Right lobe of liver (tissue), 6 donors: ENCODE measurements around the gene TCF12. TPM values are rescaled to one million over a fixed set of nuclear protein-coding genes. Genes with fewer than 3 reads are reported as not detected.

Source experiments
- ATAC-seq, 4 donors: fragments of 200-7000 bp; cut with Tn5 transposase; one replicate each; pipeline ENCODE4 v1.9.1; 2020; ENCODE audit warnings: mild to moderate bottlenecking in 4 of 4, moderate library complexity in 4 of 4
- DNase-seq, 3 donors: peaks; one replicate each; pipeline ENCODE4 v3.0.0-alpha.2; 2020
- H3K27ac ChIP-seq, 3 donors: fragments of 200-600 bp; one replicate each; pipeline ENCODE4 v1.8.0; 2022
- H3K27me3 ChIP-seq, 2 donors: fragments of 200-600 bp; one replicate each; pipeline ENCODE4 v1.8.0; 2022
- H3K36me3 ChIP-seq, 4 donors: fragments of 200-600 bp; sonication (generic) in 1 of 4; one replicate each; pipeline versions ENCODE4 v1.5.1 to v1.8.0; 2017 to 2022; ENCODE audit warnings: control low read depth in 1 of 4
- H3K4me1 ChIP-seq, 4 donors: fragments of 200-600 bp; sonication (generic) in 1 of 4; one replicate each; pipeline versions ENCODE4 v1.5.1 to v1.8.0; 2017 to 2022; ENCODE audit warnings: control low read depth in 1 of 4
- H3K4me3 ChIP-seq, 3 donors: fragments of 200-600 bp; one replicate each; pipeline ENCODE4 v1.8.0; 2022
- H3K9me3 ChIP-seq, 4 donors: fragments of 200-600 bp; sonication (generic) in 1 of 4; one replicate each; pipeline versions ENCODE4 v1.5.1 to v1.8.0; 2017 to 2022; ENCODE audit warnings: control low read depth in 1 of 4
- POLR2A ChIP-seq: fragments of 450-650 bp; IDR thresholded peaks from one replicate; pipeline ENCODE4 v1.6.1; 2017; ENCODE audit warnings: antibody characterized with exemption, mild to moderate bottlenecking
- WGBS: methylation state at CpG from one replicate; pipeline ENCODE4 v1.1.6; 2018; ENCODE audit warnings: low coverage, low lambda C conversion rate; ENCODE audit not compliant: insufficient coverage; ENCODE audit errors: missing lambda C conversion rate; 5-methylcytosine and 5-hydroxymethylcytosine counted together
- intact Hi-C, 2 donors: fragments of 100-400 bp; cut with DNase I; formaldehyde crosslinking; loops; one replicate each; pipeline versions ENCODE4 v1.11.2 to v1.14.1; 2022
- total RNA-seq, 6 experiments: library from RNA; depleted of rRNA in 2 of 6; stranded (reverse); fragments of >200 nt in 2 of 6; fragmentation: NEBNext Ultra II Directional in 3 of 6; extraction: Animal tissue kit (Norgen Biotek cat#: 25700) in 3 of 6; gene quantifications; one replicate each; pipeline versions ENCODE4 v1.1.0 to v1.2.4, GENCODE V29; 2016 to 2023
- TF ChIP-seq, protein P1 (sequence below), 4 donors: fragments of 200-600 bp in 3 of 4; fragments of 450-650 bp in 1 of 4; IDR thresholded peaks; one replicate each; pipeline versions ENCODE4 v1.5.1 to v1.8.0; 2016 to 2022; ENCODE audit warnings: antibody characterized with exemption in 4 of 4, mild to moderate bottlenecking in 2 of 4
- donor health status: DM: no; HTN: yes; CAD: no.
- donor health status: DM: no; HTN: no; CAD: no.
- donor health status: DM: no; HTN: no; CAD: no.
- donor health status: DM: no; HTN: yes; CAD: no.
- donor health status: DM: no; HTN: yes; CAD: no.

TCF12 gene
- total RNA-seq, 6 experiments from 2014 or later = 28.9 to 41.9 (median 35.3) TPM

DNA sequence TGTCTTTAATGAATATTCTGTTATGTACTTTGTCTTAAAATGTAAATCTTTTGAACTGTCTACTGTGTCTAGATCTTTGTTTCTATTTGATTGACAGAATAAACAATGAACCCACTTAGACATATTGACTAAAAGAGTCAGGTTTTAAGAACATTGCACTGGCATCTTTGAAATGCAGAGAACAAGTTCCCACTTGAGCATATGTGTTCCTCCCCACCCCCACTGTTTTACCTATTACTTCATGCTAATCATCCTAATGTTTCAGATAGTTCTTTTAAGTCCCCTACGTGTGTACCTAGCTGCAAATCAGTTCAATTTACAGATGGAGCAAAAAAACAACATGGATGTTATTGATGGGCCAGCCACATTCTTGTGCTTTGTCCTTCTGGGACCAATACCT is 11.7 kb upstream of the TCF12 start:
- H3K27me3 ChIP-seq = no peaks in the 10 kb centered on the region
- no peaks in the 10 kb centered on the region for H3K36me3 ChIP-seq
- WGBS = 100% methylated on average over 1 of the region's 1 CpG
- no peak for DNase-seq
- ATAC-seq = no peak
- H3K9me3 ChIP-seq = no peaks in the 10 kb centered on the region
- TF ChIP-seq POLR2A = no peak
- TF ChIP-seq, protein P1, sequence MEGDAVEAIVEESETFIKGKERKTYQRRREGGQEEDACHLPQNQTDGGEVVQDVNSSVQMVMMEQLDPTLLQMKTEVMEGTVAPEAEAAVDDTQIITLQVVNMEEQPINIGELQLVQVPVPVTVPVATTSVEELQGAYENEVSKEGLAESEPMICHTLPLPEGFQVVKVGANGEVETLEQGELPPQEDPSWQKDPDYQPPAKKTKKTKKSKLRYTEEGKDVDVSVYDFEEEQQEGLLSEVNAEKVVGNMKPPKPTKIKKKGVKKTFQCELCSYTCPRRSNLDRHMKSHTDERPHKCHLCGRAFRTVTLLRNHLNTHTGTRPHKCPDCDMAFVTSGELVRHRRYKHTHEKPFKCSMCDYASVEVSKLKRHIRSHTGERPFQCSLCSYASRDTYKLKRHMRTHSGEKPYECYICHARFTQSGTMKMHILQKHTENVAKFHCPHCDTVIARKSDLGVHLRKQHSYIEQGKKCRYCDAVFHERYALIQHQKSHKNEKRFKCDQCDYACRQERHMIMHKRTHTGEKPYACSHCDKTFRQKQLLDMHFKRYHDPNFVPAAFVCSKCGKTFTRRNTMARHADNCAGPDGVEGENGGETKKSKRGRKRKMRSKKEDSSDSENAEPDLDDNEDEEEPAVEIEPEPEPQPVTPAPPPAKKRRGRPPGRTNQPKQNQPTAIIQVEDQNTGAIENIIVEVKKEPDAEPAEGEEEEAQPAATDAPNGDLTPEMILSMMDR (IDR thresholded peaks at IDR 0.05) = no peak
- H3K4me3 ChIP-seq = no peak overlapping the region
- H3K4me1 ChIP-seq = no peaks in the 10 kb centered on the region
- intact Hi-C loops = no loop called here
- no peak overlapping the region for H3K27ac ChIP-seq

DNA sequence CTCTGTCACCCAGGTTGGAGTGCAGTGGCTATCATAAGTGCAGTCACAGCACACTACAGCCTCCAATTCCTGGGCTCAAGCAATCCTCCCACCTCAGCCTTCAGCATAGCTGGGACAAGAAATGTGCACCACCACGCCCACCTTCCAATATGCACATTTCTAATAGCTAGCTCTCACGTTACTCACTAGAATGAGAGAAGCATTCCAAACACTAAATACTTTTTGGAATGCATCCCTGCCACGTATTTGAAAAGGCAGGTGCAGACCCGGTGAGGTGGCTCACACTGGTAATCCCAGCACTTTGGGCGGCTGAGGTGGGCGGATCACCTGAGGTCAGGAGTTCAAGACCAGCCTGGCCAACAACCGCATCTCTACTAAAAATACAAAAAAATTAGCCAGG is 7.6 kb upstream of the TCF12 start:
- no peak overlapping the region for H3K4me3 ChIP-seq
- intact Hi-C loops = loop anchor here in 1 of 2 donors (10.0 kb wide), 1 partner anchor 224 kb away; no protein-coding TSS in a partner anchor
- WGBS = 95% methylated on average over 4 of the region's 7 CpGs
- no peak for ATAC-seq
- H3K36me3 ChIP-seq = no peaks in the 10 kb centered on the region
- TF ChIP-seq, protein P1 (IDR thresholded peaks at IDR 0.05) = no peak
- H3K4me1 ChIP-seq = no peaks in the 10 kb centered on the region
- H3K27ac ChIP-seq = no peak overlapping the region
- no peaks in the 10 kb centered on the region for H3K27me3 ChIP-seq
- no peak for DNase-seq
- H3K9me3 ChIP-seq = no peaks in the 10 kb centered on the region

DNA sequence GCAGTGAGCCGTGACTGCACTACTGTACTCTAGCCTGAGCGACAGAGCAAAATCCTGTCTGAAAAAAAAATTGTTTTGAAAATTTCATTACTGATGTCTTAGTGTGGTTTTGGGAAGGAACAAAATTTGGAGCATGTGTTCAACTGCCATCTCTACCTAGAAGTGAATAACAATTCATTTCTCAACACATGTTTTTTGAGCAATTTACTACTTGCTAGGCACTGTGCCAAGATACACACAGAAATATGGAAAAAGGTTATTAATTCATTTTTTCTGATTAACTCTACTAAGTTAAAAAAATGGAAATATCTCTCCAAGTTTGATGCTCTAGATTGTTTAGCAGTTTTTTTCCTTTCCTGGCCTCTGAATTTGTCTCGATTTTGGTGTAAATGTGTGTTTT is 5.2 kb upstream of the TCF12 start:
- Histone ChIP-seq H3K9me3 (no peaks in the 10 kb centered on the region), H3K27ac (no peak overlapping the region), H3K36me3 (no peaks in the 10 kb centered on the region), H3K4me1 (peaks cover 0 to 7% (median 0%) of the 10 kb centered on the region in 4 donors), H3K27me3 (no peaks in the 10 kb centered on the region), H3K4me3 (no peak overlapping the region)
- ATAC-seq (no peak), DNase-seq (no peak)
- intact Hi-C loops = loop anchor here in 1 of 2 donors (10.0 kb wide), 1 partner anchor 222 kb away; no protein-coding TSS in a partner anchor
- 71% methylated on average over 2 of the region's 3 CpGs for WGBS
- TF ChIP-seq, protein P1 (IDR thresholded peaks at IDR 0.05) = no peak
- TF ChIP-seq POLR2A = no peak

DNA sequence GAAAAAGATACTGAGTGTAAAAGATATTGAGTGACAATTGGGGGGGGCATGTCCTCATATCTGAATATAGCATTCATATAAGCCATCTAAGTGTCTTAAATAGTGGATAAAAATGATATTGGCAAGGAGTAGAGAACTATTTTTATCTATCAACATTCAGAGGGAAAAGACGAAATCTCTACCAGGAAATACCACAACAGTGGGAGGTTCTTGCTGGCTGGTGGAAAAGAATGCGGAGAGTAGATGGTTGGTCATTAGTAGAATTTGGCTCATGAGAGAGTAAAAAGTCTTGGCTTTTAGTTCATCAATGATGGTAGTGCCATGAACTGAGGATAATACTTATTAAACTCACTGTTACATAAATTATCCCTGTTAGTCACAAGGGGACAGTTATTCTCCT is 4.8 kb upstream of the TCF12 start:
- no peaks in the 10 kb centered on the region for H3K36me3 ChIP-seq
- no peak overlapping the region for H3K27ac ChIP-seq
- no peaks in the 10 kb centered on the region for H3K27me3 ChIP-seq
- 61% methylated on average over 2 of the region's 2 CpGs for WGBS
- DNase-seq = no peak
- TF ChIP-seq, protein P1 (IDR thresholded peaks at IDR 0.05) = no peak
- TF ChIP-seq POLR2A = no peak
- no peak for ATAC-seq
- H3K4me3 ChIP-seq = no peak overlapping the region
- H3K4me1 ChIP-seq = peaks cover 0 to 7% (median 0%) of the 10 kb centered on the region in 4 donors
- intact Hi-C loops = loop anchor here in 1 of 2 donors (10.0 kb wide), 1 partner anchor 221 kb away; no protein-coding TSS in a partner anchor
- H3K9me3 ChIP-seq = no peaks in the 10 kb centered on the region

DNA sequence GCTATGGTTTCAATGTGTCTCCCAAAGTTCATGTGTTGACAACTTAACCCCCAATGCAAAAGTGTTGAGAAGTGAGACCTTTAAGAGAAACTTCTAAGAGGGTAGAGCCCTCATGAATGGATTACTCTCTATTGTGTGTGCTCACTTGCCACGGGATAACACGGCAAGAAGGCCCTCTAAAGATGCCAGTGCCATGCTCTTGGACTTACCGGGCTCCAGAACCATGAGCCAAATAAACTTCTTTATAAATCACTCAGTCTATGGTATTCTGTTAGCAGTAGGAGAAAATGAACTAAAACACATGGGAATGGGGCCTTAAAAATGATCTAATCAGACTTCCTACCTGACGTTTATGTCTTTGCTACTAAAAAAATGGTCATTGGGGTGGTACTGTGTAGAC is 2.6 kb upstream of the TCF12 start:
- 88% methylated on average over 4 of the region's 4 CpGs for WGBS

More for the DNA sequence above, 2.6 kb upstream of the TCF12 start:
- H3K36me3 ChIP-seq = no peaks in the 10 kb centered on the region
- ATAC-seq (no peak), DNase-seq (no peak)
- no peaks in the 10 kb centered on the region for H3K9me3 ChIP-seq
- H3K27me3 ChIP-seq = no peaks in the 10 kb centered on the region
- H3K27ac ChIP-seq = no peak overlapping the region
- intact Hi-C loops = loop anchor here in 1 of 2 donors (10.0 kb wide), 1 partner anchor 219 kb away; no protein-coding TSS in a partner anchor
- TF ChIP-seq, protein P1 (IDR thresholded peaks at IDR 0.05) = no peak
- no peak for TF ChIP-seq POLR2A
- no peak overlapping the region for H3K4me3 ChIP-seq
- peaks cover 0 to 7% (median 3%) of the 10 kb centered on the region in 4 donors for H3K4me1 ChIP-seq
